Stimulated activated CD8-positive, alpha-beta memory T cell treated with anti-CD3 and anti-CD28 coated beads, Interleukin-7, amount 100 ng/mL, for 48 hours (primary cell): ENCODE results near the gene HINT3.
"Not testable (repeated sequence)": the region's sequence is repeated elsewhere in the genome, so short reads cannot be mapped to it uniquely, and the experiment has no call there.

Experiments used
- DNase-seq, 2 donors: peaks; one replicate each; pipeline ENCODE4 v3.0.0-alpha.2; 2020; ENCODE audit warnings: low read depth in 1 of 2; ENCODE audit errors: extremely low read depth in 1 of 2

Gene HINT3

GRCh38 chr6:125994670-125995488 is 38.3 kb downstream of the HINT3 start:
- DNase-seq: no peak

- DNase-seq: peak; percentile 11 to 22
These were observed 39.5 kb downstream of the HINT3 start for GRCh38 chr6:125995972-125996580.

GRCh38 chr6:126002755-126003679 is 46.4 kb downstream of the HINT3 start:
- DNase-seq: no peak

- DNase-seq: no peak
These were observed 51.2 kb downstream of the HINT3 start for GRCh38 chr6:126007800-126008199.

GRCh38 chr6:126010040-126010439 is 53.5 kb downstream of the HINT3 start:
- DNase-seq: no peak

GRCh38 chr6:126015863-126016262 is 59.3 kb downstream of the HINT3 start:
- DNase-seq: no peak

GRCh38 chr6:126016591-126016990 is 60.0 kb downstream of the HINT3 start:
- no peak for DNase-seq

- DNase-seq: no peak
These were observed 61.1 kb downstream of the HINT3 start for GRCh38 chr6:126017668-126018067.

- DNase-seq: no peak
These were observed 63.9 kb downstream of the HINT3 start for GRCh38 chr6:126020305-126021050.

- DNase-seq: not testable (repeated sequence)
These were observed 66.9 kb downstream of the HINT3 start for GRCh38 chr6:126023474-126023873.

- DNase-seq: no peak
These were observed 69.4 kb downstream of the HINT3 start for GRCh38 chr6:126026001-126026400.

GRCh38 chr6:126027601-126028000 is 71.0 kb downstream of the HINT3 start:
- no peak for DNase-seq
